ENCODE results near the gene RAB33B.

Gene RAB33B

DNA sequence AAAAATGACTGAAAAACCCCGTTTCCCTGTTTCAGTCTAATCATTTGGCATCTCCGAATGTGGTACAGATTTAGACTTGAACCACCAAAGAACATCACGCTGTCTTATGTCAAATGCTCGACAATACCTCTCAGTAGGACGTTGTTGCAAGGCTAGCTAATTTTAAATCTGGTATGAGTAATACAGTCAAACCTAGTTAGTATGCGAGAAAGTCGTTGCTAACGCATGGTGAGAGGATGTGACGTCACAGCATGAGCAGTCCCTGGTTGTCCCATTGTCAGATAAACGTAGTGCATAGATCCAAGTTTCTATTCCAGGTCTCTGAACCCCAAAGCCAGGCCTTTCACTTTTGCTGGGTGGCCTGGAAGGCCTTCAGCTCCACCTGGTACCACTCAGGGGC is 57.4 kb downstream of the RAB33B start:
- no peak for DNase-seq

DNA sequence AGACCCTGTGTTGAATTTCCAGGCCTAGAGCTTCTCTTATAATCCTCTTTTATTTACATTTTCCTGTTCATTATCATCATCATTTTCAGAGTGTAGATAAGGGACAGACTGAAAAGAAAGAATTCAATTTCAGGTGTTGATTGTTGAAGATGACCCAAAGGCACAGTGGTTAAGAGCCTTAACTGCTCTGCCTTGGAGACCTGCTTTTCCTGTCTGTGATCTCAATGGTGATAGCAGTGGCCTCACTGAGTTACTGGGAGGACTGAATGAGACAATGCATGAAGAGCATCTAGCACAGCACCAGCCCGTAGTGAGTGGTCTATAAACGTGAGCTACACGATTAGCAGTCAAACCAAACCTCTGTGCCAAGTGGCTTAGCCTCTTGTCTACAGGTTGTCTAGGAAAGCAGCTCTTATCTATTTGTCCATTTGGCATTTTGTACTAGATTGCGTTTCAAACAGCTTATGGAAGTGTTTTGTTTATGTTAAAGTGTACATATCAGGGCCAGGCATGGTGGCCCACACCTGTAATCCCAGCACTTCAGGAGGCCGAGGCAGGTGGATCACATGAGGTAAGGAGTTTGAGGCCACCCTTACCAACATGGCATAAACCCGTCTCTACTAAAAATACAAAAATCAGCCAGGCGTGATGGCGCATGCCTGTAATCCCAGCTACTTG is 60.6 kb downstream of the RAB33B start:
- no peak for DNase-seq

DNA sequence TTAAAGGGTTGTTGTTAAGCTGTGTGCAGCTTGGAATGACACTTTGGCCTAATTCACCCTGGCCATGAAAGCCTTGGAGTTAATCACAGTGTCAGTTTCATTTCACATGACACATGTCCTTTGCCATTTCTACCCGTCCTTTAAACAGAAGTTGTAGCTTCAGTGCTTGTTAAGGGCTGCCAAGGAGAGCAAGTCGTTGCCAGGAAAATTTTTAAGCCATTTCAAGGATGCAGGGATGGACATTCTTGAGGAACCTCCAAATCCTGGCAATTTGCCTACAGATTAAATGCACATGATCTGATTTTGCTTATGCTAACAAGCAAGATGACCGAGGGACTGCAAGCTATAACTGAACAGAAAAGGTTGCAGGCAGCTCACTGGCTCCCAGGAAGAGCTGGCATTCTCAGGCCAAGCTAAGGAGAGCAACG is 61.6 kb downstream of the RAB33B start:
- no peak for DNase-seq

DNA sequence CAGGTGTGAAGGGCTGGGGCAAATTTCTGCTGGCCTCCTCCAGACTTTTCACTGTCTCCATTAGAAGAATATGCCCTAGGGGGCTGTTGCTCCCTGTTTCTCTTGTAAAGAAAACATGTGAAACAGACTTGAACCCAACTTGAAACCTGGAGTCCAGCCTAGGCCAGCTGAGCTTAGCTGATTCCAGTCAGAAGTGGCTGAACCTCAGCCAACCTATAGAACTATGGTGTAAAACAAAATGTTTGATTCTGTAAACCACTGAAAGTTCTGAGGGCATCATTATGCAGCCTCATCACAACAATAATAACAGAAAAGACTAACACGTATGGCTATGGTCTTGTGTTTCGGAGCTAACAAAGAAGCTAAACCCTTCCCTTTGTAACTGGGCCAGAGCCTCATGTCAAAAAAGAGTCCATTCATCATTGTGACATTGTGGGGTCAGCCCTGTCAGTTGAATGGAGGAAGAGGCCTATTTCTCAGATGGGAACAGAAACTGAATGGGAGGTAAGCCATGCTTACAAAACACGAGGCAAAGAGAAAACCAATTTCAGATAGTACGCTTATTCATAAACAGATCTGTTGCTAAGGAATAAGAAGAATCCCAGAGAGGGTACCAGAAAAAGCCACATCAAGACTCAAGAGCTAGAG is 68.0 kb downstream of the RAB33B start:
- DNase-seq, result no peak

DNA sequence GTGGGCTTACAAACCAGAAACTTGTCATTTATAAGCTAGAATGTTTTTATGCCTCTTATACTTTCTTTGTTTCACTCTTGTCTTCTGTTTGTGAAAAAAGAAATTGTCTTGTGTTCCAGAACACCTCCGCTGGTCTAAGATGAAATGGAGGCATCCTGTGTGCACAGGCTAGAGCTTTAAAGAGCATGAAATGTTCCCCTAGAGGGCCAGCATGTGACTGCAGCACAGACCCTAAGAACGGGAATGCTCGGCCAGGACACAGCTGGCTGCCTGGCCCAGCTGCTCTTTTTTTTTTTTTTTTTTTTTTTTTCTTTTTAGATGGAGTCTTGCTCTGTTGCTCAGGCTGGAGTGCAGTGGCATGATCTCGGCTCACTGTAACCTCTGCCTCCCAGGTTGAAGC is 68.5 kb downstream of the RAB33B start:
- DNase-seq, result no peak

DNA sequence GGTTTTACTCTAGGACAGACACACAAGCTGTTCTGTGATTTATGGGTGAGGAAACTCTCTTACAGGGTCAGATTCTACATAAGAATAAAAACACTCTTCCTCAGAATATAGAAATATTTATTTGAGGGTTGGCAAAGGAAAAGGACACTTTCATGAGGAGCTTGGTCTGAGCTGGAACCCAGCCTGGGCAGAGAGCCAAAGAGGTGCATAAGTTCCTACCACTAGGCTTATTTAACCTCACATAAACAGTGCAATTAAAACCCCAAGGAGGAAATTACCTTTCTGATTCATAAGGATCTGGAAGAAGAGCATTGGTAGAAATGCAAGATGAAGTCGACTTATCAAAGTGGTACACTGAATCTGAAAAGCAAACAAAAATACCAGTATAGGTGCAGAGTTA is 69.2 kb downstream of the RAB33B start:
- no peak for DNase-seq

DNA sequence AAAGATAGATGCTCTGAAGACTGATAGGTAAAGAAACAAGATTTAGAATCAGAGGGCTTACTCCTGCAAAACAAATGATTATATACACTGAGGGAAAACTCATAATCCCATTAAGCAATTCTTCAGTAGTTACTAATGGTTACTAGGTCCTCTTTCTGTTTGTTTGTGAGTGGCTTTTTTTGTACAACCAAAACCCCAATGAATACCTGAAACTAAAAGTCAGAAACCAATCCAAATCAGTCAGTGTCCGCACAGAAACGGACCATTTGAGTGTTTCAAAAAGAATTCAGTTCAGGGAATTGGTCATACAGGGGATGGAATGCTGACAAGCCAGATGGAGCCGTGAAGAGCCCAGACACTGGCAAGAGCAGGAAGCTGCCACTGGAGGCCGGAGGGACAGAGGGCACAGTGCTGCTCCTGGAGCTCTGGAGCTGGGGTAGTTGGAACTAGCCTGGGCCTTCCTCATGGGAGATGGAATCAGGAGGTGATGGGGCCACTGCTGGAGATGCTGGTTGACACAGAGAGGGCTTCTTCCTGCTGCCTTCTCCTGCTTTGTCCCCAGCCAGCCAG is 70.2 kb downstream of the RAB33B start:
- DNase-seq, result no peak

DNA sequence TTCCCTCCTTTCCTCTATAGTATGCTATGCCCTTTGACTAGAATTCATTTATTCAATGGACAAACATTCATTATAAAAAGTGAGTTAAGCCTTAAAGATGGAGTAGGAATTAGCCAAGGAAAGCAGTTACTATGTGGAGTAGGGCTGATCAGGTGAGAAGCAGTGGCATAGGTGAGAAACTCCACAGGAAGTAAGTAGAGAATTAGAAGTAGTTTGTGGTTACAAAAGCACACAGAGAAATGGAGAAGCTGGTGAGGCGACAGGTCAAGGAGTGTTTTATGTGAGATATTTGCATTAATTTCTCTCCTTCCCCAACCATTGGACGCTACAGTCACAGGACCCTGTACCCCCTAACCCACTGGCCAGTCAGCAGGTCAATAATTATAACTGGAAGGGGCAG is 71.5 kb downstream of the RAB33B start:
- DNase-seq, result no peak

Data from NCI-H1436 (cell line).